ENCODE measurements around the gene CMBL. TPM values are rescaled to one million over a fixed set of nuclear protein-coding genes. Genes with fewer than 3 reads are reported as not detected.
A peak's percentile ranks its signal among the peaks of the same experiment; 100 is the strongest.
"Not testable (repeated sequence)": the region's sequence is repeated elsewhere in the genome, so short reads cannot be mapped to it uniquely, and the experiment has no call there.

CMBL gene
- total RNA-seq, 1 donor from 2014 or later: 2.2 TPM

GRCh38 chr5:10275460-10275859 is 32.2 kb downstream of the CMBL start:
- Mint-ChIP-seq H3K27ac (ENCODE audit: unreplicated experiment) (peak overlapping the region; percentile 26), H3K4me3 (ENCODE audit: unreplicated experiment) (peak overlapping the region; percentile 5)

DNA sequence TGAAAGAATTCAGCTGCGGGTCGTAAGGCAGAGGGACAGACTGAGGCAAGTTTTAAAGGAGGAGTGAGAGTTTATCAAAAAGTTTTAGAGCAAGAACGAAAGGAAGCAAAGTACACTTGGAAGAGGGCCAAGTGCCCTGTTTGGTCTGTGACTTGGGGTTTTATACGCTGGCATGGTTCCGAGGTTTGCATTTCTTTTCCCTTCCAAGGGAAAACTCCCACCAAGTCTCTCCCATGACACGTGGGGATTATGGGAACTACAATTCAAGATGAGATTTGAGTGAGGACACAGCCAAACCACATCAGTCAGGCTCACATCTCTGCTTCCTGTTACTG is 34.9 kb downstream of the CMBL start:
- DNase-seq; H3K27ac Mint-ChIP-seq (ENCODE audit: unreplicated experiment); H3K9me3 Mint-ChIP-seq (ENCODE audit: unreplicated experiment); H3K36me3 Mint-ChIP-seq (ENCODE audit: unreplicated experiment); H3K27me3 Mint-ChIP-seq (ENCODE audit: unreplicated experiment); H3K4me3 Mint-ChIP-seq (ENCODE audit: unreplicated experiment): not testable (repeated sequence)
- H3K4me1 Mint-ChIP-seq (ENCODE audit: low read depth, unreplicated experiment): peaks cover 24% of the 10 kb centered on the region

More at GRCh38 chr5:10275460-10275859, 32.2 kb downstream of the CMBL start:
- H3K36me3 Mint-ChIP-seq (ENCODE audit: unreplicated experiment): no peaks in the 10 kb centered on the region
- peaks cover 6% of the 10 kb centered on the region for H3K9me3 Mint-ChIP-seq (ENCODE audit: unreplicated experiment)
- H3K4me1 Mint-ChIP-seq (ENCODE audit: low read depth, unreplicated experiment): peaks cover 26% of the 10 kb centered on the region
- H3K27me3 Mint-ChIP-seq (ENCODE audit: unreplicated experiment): peaks cover 8% of the 10 kb centered on the region
- DNase-seq: no peak
- no peak for TF ChIP-seq CTCF (IDR thresholded peaks at IDR 0.05; ENCODE audit: partially characterized antibody, unreplicated experiment)

GRCh38 chr5:10272053-10272874 is 35.4 kb downstream of the CMBL start:
- peaks cover 24% of the 10 kb centered on the region for H3K4me1 Mint-ChIP-seq (ENCODE audit: low read depth, unreplicated experiment)
- no peak overlapping the region for H3K4me3 Mint-ChIP-seq (ENCODE audit: unreplicated experiment)
- no peak for TF ChIP-seq CTCF (IDR thresholded peaks at IDR 0.05; ENCODE audit: partially characterized antibody, unreplicated experiment)
- H3K36me3 Mint-ChIP-seq (ENCODE audit: unreplicated experiment): no peaks in the 10 kb centered on the region
- DNase-seq: no peak
- peaks cover 6% of the 10 kb centered on the region for H3K9me3 Mint-ChIP-seq (ENCODE audit: unreplicated experiment)
- no peak overlapping the region for H3K27ac Mint-ChIP-seq (ENCODE audit: unreplicated experiment)
- H3K27me3 Mint-ChIP-seq (ENCODE audit: unreplicated experiment): peaks cover 5% of the 10 kb centered on the region

DNA sequence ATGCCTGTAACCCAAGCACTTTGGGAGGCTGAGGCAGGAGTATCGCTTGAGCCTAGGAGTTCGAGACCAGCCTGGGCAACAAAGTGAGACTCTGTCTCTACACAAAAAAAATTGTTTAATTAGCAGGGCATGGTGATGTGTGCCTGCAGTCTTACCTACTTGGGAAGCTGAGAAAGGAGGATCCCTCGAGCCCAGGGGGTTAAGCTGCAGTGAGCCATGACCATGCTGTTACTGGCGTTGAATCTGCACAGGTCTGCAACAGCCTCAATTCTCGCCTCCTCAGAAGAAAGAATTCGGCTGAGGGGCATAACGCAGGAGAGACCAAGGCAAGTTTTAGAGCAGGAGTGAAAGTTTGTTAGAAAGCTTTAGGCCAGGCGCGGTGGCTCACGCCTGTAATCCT is 39.6 kb downstream of the CMBL start:
- no peak for DNase-seq
- Mint-ChIP-seq H3K4me1 (ENCODE audit: low read depth, unreplicated experiment) (peaks cover 9% of the 10 kb centered on the region), H3K27ac (ENCODE audit: unreplicated experiment) (no peak overlapping the region), H3K9me3 (ENCODE audit: unreplicated experiment) (peaks cover 3% of the 10 kb centered on the region), H3K27me3 (ENCODE audit: unreplicated experiment) (peaks cover 3% of the 10 kb centered on the region), H3K36me3 (ENCODE audit: unreplicated experiment) (no peaks in the 10 kb centered on the region), H3K4me3 (ENCODE audit: unreplicated experiment) (no peak overlapping the region)
- no peak for TF ChIP-seq CTCF (IDR thresholded peaks at IDR 0.05; ENCODE audit: partially characterized antibody, unreplicated experiment)

DNA sequence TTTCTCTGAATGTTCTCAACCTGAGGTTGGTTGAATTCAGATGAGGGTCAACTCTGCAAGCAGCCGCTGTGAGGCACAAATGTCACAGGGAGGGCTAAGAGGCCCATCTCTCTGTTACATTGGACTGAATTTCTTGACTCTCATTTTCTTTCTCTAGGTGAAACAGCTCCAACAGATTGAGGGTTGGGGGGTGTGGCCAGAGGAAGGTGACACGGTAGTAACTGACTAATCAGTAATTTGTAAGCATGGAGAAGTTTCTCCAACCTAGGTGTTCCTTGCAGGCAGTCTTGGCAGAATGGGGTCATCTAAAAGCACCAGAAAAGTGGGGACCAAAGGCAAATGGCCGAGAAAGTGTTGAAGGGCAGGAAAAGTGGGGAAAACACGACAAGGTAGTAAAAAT is 40.9 kb downstream of the CMBL start:
- Mint-ChIP-seq H3K4me3 (ENCODE audit: unreplicated experiment) (no peak overlapping the region), H3K27ac (ENCODE audit: unreplicated experiment) (no peak overlapping the region), H3K27me3 (ENCODE audit: unreplicated experiment) (peaks cover 3% of the 10 kb centered on the region), H3K4me1 (ENCODE audit: low read depth, unreplicated experiment) (peaks cover 2% of the 10 kb centered on the region), H3K36me3 (ENCODE audit: unreplicated experiment) (no peaks in the 10 kb centered on the region), H3K9me3 (ENCODE audit: unreplicated experiment) (peaks cover 3% of the 10 kb centered on the region)
- no peak for TF ChIP-seq CTCF (IDR thresholded peaks at IDR 0.05; ENCODE audit: partially characterized antibody, unreplicated experiment)
- DNase-seq: no peak

Measured in glutamatergic neuron (in vitro differentiated cells).